Gastrocnemius medialis (tissue), 4 donors: ENCODE results near the gene UBE2Z. TPM values are rescaled to one million over a fixed set of nuclear protein-coding genes. Genes with fewer than 3 reads are reported as not detected.

Source experiments
- ATAC-seq, 2 donors: fragments of 150-250 bp; one replicate each; pipeline ENCODE4 v1.9.1; 2016
- DNase-seq, 2 donors: peaks; one replicate each; pipeline ENCODE4 v3.0.0-alpha.2; 2019
- H3K27ac ChIP-seq, 4 donors: fragments of 200-600 bp; sonication (generic); 1 replicate in 1 of 4; 2 replicates in 3 of 4; pipeline ENCODE4 v1.5.1; 2016 to 2018; ENCODE audit warnings: mild to moderate bottlenecking in 2 of 4, moderate library complexity in 1 of 4
- H3K27me3 ChIP-seq, 3 donors: fragments of 200-600 bp; sonication (generic) in 2 of 3; 1 replicate in 1 of 3; 2 replicates in 2 of 3; pipeline versions ENCODE4 v1.5.1 to v1.6.0; 2016 to 2019; ENCODE audit warnings: mild to moderate bottlenecking in 1 of 3, moderate library complexity in 1 of 3
- H3K36me3 ChIP-seq, 2 donors: fragments of 200-600 bp; sonication (generic) in 1 of 2; one replicate each; pipeline ENCODE4 v1.5.1; 2017 to 2018
- H3K4me1 ChIP-seq, 2 donors: fragments of 200-600 bp; sonication (generic) in 1 of 2; one replicate each; pipeline ENCODE4 v1.5.1; 2016 to 2017; ENCODE audit warnings: mild to moderate bottlenecking in 2 of 2
- H3K4me3 ChIP-seq, 4 donors: fragments of 200-600 bp; sonication (generic) in 3 of 4; 1 replicate in 1 of 4; 2 replicates in 3 of 4; pipeline ENCODE4 v1.5.1; 2016 to 2019; ENCODE audit warnings: mild to moderate bottlenecking in 2 of 4
- H3K9me3 ChIP-seq, 3 donors: fragments of 200-600 bp; sonication (generic) in 2 of 3; 1 replicate in 1 of 3; 2 replicates in 2 of 3; pipeline ENCODE4 v1.5.1; 2016 to 2019
- POLR2A ChIP-seq, 2 donors: fragments of 450-650 bp; IDR thresholded peaks; one replicate each; pipeline ENCODE4 v1.6.1; 2017; ENCODE audit warnings: antibody characterized with exemption in 2 of 2, mild to moderate bottlenecking in 2 of 2, moderate library complexity in 2 of 2
- in situ Hi-C, 4 donors: fragments of 200-750 bp; cut with MboI; loops; one replicate each; pipeline versions ENCODE4 v1.15.0 to v1.8.0; 2017; ENCODE audit warnings: low sequenced_read_pairs in 4 of 4
- intact Hi-C: fragments of 100-400 bp; cut with DNase I; formaldehyde crosslinking; loops from one replicate; pipeline ENCODE4 v1.15.1; 2023; ENCODE audit warnings: low total_unique reads
- total RNA-seq, 4 donors: library from RNA; depleted of rRNA; stranded (reverse); fragments of >200 nt; gene quantifications; one replicate each; pipeline versions ENCODE4 v1.1.0 to v1.2.3, GENCODE V29; 2016
- TF ChIP-seq, protein P1 (sequence below), 5 experiments: fragments of 450-650 bp in 3 of 5; fragments of 200-600 bp in 2 of 5; sonication (generic) in 2 of 5; IDR thresholded peaks in 4 of 5; conservative IDR thresholded peaks in 1 of 5; 1 replicate in 4 of 5; 2 replicates in 1 of 5; pipeline ENCODE4 v1.5.1; 2016 to 2019; ENCODE audit warnings: antibody characterized with exemption in 5 of 5, mild to moderate bottlenecking in 3 of 5, moderate library complexity in 3 of 5

Gene UBE2Z
- total RNA-seq, 4 donors from 2014 or later = 32.7 to 41.1 (median 35.4) TPM

DNA sequence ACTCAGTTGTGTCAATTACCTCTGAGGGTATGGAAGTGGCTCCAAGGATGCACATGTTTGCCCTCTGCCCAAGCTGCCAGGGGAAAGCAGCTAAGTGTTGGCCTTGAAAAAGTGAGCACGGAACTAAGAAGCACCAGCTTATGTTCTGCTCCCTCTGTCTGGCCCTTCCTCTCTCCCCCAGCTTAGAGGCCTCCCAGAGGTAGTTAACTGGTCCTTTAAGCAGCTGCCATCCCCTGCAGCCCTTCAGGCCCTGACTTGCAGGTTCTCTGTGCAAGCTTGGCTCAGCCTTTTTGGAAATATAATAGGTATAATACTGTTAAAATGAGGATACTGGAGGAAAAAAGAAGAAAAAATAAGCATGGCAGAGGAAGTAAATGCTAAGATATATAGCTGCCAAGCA is 7.0 kb upstream of the UBE2Z start:
- DNase-seq (no peak), ATAC-seq (no peak)
- H3K36me3 ChIP-seq = peaks cover 0 to 7% of the 10 kb centered on the region in 2 donors
- H3K4me1 ChIP-seq = no peaks in the 10 kb centered on the region
- no peaks in the 10 kb centered on the region for H3K9me3 ChIP-seq
- in situ Hi-C loops = no loop called here
- no peak overlapping the region for H3K4me3 ChIP-seq
- H3K27ac ChIP-seq = no peak overlapping the region
- intact Hi-C loops = no loop called here
- H3K27me3 ChIP-seq = no peaks in the 10 kb centered on the region
- TF ChIP-seq, protein P1, sequence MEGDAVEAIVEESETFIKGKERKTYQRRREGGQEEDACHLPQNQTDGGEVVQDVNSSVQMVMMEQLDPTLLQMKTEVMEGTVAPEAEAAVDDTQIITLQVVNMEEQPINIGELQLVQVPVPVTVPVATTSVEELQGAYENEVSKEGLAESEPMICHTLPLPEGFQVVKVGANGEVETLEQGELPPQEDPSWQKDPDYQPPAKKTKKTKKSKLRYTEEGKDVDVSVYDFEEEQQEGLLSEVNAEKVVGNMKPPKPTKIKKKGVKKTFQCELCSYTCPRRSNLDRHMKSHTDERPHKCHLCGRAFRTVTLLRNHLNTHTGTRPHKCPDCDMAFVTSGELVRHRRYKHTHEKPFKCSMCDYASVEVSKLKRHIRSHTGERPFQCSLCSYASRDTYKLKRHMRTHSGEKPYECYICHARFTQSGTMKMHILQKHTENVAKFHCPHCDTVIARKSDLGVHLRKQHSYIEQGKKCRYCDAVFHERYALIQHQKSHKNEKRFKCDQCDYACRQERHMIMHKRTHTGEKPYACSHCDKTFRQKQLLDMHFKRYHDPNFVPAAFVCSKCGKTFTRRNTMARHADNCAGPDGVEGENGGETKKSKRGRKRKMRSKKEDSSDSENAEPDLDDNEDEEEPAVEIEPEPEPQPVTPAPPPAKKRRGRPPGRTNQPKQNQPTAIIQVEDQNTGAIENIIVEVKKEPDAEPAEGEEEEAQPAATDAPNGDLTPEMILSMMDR (IDR thresholded peaks at IDR 0.05 in 4 of 5, conservative IDR thresholded peaks at IDR 0.05 in 1 of 5) = no peak
- no peak for TF ChIP-seq POLR2A (IDR thresholded peaks at IDR 0.05)

DNA sequence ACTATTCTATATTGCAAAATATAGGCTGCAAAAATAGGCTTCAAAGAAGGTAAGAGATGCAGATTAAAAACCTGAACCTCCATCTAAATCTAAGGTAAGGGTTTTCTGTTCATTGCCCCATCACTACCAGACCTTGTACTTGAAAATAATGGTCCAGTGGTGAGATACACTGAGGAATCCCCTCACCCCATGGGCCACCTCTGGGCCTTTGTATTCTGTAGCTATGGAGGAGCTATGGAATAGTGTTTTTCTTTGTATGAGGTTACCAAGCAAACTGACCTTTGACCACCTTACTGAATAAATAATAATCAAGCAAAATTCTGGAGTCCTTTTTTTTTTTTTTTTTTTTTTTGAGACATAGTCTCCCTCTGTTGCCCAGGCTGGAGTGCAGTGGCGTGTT is 4.8 kb upstream of the UBE2Z start:
- H3K36me3 ChIP-seq = no peaks in the 10 kb centered on the region
- H3K4me3 ChIP-seq = no peak overlapping the region
- H3K9me3 ChIP-seq = no peaks in the 10 kb centered on the region
- H3K27me3 ChIP-seq = no peaks in the 10 kb centered on the region
- H3K27ac ChIP-seq = no peak overlapping the region
- H3K4me1 ChIP-seq = peaks cover 4 to 7% of the 10 kb centered on the region in 2 donors
- intact Hi-C loops (no loop called here), in situ Hi-C loops (no loop called here)
- TF ChIP-seq, protein P1 (IDR thresholded peaks at IDR 0.05 in 4 of 5, conservative IDR thresholded peaks at IDR 0.05 in 1 of 5) = no peak
- TF ChIP-seq POLR2A (IDR thresholded peaks at IDR 0.05) = no peak
- no peak for ATAC-seq
- no peak for DNase-seq

DNA sequence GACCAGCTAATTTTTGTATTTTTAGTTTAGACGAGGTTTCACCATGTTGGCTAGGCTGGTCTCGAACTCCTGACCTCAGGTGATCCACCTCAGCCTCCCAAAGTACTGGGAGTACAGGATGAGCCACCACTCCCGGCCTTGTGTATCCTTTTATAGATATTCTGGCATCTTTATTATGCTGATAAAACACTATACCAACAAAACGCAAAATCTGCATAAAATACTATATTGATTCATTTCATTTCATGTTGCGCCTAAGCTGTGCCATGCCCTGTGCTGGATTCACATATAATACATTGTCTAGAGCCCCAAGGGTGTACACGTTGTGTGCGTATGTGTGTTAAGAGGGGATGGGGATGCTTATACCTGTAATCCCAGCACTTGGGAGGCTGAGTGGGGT is 3.8 kb upstream of the UBE2Z start:
- in situ Hi-C loops = no loop called here
- Histone ChIP-seq H3K9me3 (no peaks in the 10 kb centered on the region), H3K36me3 (no peaks in the 10 kb centered on the region), H3K27me3 (no peaks in the 10 kb centered on the region), H3K4me1 (peaks cover 7 to 12% of the 10 kb centered on the region in 2 donors), H3K27ac (no peak overlapping the region), H3K4me3 (no peak overlapping the region)
- intact Hi-C loops = no loop called here
- ATAC-seq = no peak
- no peak for TF ChIP-seq POLR2A (IDR thresholded peaks at IDR 0.05)
- TF ChIP-seq, protein P1 (IDR thresholded peaks at IDR 0.05 in 4 of 5, conservative IDR thresholded peaks at IDR 0.05 in 1 of 5) = no peak
- no peak for DNase-seq

DNA sequence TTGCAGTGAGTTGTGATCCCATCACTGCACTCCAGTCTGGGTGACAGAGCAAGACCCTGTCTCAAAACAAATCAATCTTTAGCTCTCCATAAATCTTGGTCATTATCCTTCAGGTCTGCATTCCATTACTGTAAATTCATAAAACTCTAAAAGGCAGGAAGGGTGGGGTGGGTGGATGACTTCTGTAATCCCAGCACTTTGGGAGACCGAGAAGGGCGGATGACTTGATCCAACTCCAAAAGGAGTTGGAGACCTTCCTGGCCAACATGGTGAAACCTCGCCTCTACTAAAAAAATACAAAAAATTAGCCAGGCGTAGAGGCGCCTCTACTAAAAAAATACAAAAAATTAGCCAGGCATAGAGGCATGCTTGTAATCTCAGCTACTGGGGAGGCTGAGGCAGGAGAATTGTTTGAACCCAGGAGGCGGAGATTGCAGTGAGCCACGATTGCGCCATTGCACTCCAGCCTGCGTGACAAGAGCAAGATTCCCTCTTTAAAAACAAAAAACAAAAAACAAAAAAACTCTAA is 2.2 kb upstream of the UBE2Z start:
- no peak overlapping the region for H3K4me3 ChIP-seq
- no peaks in the 10 kb centered on the region for H3K27me3 ChIP-seq
- TF ChIP-seq, protein P1 (IDR thresholded peaks at IDR 0.05 in 4 of 5, conservative IDR thresholded peaks at IDR 0.05 in 1 of 5) = no peak
- TF ChIP-seq POLR2A (IDR thresholded peaks at IDR 0.05) = no peak
- ATAC-seq (no peak), DNase-seq (no peak)
- no peaks in the 10 kb centered on the region for H3K9me3 ChIP-seq
- H3K4me1 ChIP-seq = peaks cover 19 to 22% of the 10 kb centered on the region in 2 donors
- in situ Hi-C loops (no loop called here), intact Hi-C loops (no loop called here)
- H3K36me3 ChIP-seq = peaks cover 0 to 3% of the 10 kb centered on the region in 2 donors
- no peak overlapping the region for H3K27ac ChIP-seq

DNA sequence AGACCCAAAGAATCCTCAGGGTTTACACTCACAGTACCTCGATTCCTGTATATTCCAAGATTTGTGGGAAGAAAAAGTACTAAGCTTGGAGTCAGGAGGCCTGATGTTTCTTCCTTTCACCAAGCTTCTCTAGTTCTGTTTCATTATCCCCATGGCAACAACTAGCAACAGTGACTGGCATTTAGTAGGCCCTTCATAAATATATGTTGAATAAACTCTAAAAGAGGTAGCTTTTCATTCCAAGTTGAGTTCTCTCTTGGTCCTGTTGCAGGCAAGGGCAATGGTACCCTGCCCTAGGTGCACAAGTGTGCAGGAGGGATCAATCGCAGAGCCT is 527 bp upstream of the UBE2Z start:
- H3K4me3 ChIP-seq = peak overlapping the region; percentile 68 to 82 (median 70)
- ATAC-seq (peak in 1 of 2 donors; percentile 16), DNase-seq (no peak)
- in situ Hi-C loops = no loop called here
- peak overlapping the region; percentile 78 to 86 (median 84) for H3K27ac ChIP-seq
- peaks cover 0 to 8% of the 10 kb centered on the region in 2 donors for H3K36me3 ChIP-seq
- H3K9me3 ChIP-seq = no peaks in the 10 kb centered on the region
- H3K27me3 ChIP-seq = no peaks in the 10 kb centered on the region
- TF ChIP-seq POLR2A (IDR thresholded peaks at IDR 0.05) = no peak
- TF ChIP-seq, protein P1 (IDR thresholded peaks at IDR 0.05 in 4 of 5, conservative IDR thresholded peaks at IDR 0.05 in 1 of 5) = no peak
- intact Hi-C loops = loop anchor here (1.0 kb wide), 2 partner anchors 15 to 37 kb away; partner anchors contain the start of genes ATP5MC1 and SNF8
- peaks cover 19 to 22% of the 10 kb centered on the region in 2 donors for H3K4me1 ChIP-seq
